ENCODE measurements around the gene TMIE.
"Not testable (repeated sequence)": the region's sequence is repeated elsewhere in the genome, so short reads cannot be mapped to it uniquely, and the experiment has no call there.

The TMIE gene

GRCh38 chr3:46746711-46747110 is 45.5 kb downstream of the TMIE start:
- Histone ChIP-seq H3K27ac (no peak overlapping the region), H3K27me3 (ENCODE audit: insufficient read depth, low read depth, severe bottlenecking) (no peaks in the 10 kb centered on the region), H3K36me3 (no peaks in the 10 kb centered on the region), H3K9me3 (ENCODE audit: severe bottlenecking) (no peaks in the 10 kb centered on the region), H3K4me3 (ENCODE audit: low read depth, low read length) (no peak overlapping the region)
- TF ChIP-seq CTCF (IDR thresholded peaks at IDR 0.05; ENCODE audit: low read depth, low read length): no peak
- DNase-seq: no peak

GRCh38 chr3:46748170-46748569 is 47.0 kb downstream of the TMIE start:
- TF ChIP-seq CTCF (IDR thresholded peaks at IDR 0.05; ENCODE audit: low read depth, low read length): no peak
- Histone ChIP-seq H3K27ac (no peak overlapping the region), H3K4me3 (ENCODE audit: low read depth, low read length) (no peak overlapping the region), H3K36me3 (no peaks in the 10 kb centered on the region), H3K27me3 (ENCODE audit: insufficient read depth, low read depth, severe bottlenecking) (no peaks in the 10 kb centered on the region), H3K9me3 (ENCODE audit: severe bottlenecking) (no peaks in the 10 kb centered on the region)
- no peak for DNase-seq

- H3K27ac ChIP-seq: no peak overlapping the region
- no peaks in the 10 kb centered on the region for H3K9me3 ChIP-seq (ENCODE audit: severe bottlenecking)
- no peaks in the 10 kb centered on the region for H3K27me3 ChIP-seq (ENCODE audit: insufficient read depth, low read depth, severe bottlenecking)
- DNase-seq: no peak
- no peak overlapping the region for H3K4me3 ChIP-seq (ENCODE audit: low read depth, low read length)
- no peak for TF ChIP-seq CTCF (IDR thresholded peaks at IDR 0.05; ENCODE audit: low read depth, low read length)
- H3K36me3 ChIP-seq: no peaks in the 10 kb centered on the region
Observed at GRCh38 chr3:46749129-46749528, 47.9 kb downstream of the TMIE start.

- DNase-seq: no peak
- H3K9me3 ChIP-seq (ENCODE audit: severe bottlenecking): no peaks in the 10 kb centered on the region
Observed at GRCh38 chr3:46750555-46751038, 49.4 kb downstream of the TMIE start.

GRCh38 chr3:46753127-46753526 is 51.9 kb downstream of the TMIE start:
- H3K36me3 ChIP-seq; H3K4me3 ChIP-seq (ENCODE audit: low read depth, low read length); DNase-seq; H3K27me3 ChIP-seq (ENCODE audit: insufficient read depth, low read depth, severe bottlenecking); H3K27ac ChIP-seq; H3K9me3 ChIP-seq (ENCODE audit: severe bottlenecking): not testable (repeated sequence)

More at GRCh38 chr3:46750555-46751038, 49.4 kb downstream of the TMIE start:
- Histone ChIP-seq H3K36me3 (no peaks in the 10 kb centered on the region), H3K4me3 (ENCODE audit: low read depth, low read length) (no peak overlapping the region), H3K27me3 (ENCODE audit: insufficient read depth, low read depth, severe bottlenecking) (no peaks in the 10 kb centered on the region), H3K27ac (no peak overlapping the region)
- TF ChIP-seq CTCF (IDR thresholded peaks at IDR 0.05; ENCODE audit: low read depth, low read length): no peak

- Histone ChIP-seq H3K9me3 (ENCODE audit: severe bottlenecking) (no peaks in the 10 kb centered on the region), H3K27me3 (ENCODE audit: insufficient read depth, low read depth, severe bottlenecking) (no peaks in the 10 kb centered on the region), H3K4me3 (ENCODE audit: low read depth, low read length) (no peak overlapping the region), H3K36me3 (no peaks in the 10 kb centered on the region), H3K27ac (no peak overlapping the region)
- no peak for DNase-seq
- TF ChIP-seq CTCF (IDR thresholded peaks at IDR 0.05; ENCODE audit: low read depth, low read length): no peak
Observed at GRCh38 chr3:46755646-46756045, 54.5 kb downstream of the TMIE start.
